ENCODE measurements around the gene MUC13. TPM values are rescaled to one million over a fixed set of nuclear protein-coding genes. Genes with fewer than 3 reads are reported as not detected.
A peak's percentile ranks its signal among the peaks of the same experiment; 100 is the strongest.

MUC13 gene
- total and polyA plus RNA-seq, 4 experiments from 2014 or later, result not detected

DNA sequence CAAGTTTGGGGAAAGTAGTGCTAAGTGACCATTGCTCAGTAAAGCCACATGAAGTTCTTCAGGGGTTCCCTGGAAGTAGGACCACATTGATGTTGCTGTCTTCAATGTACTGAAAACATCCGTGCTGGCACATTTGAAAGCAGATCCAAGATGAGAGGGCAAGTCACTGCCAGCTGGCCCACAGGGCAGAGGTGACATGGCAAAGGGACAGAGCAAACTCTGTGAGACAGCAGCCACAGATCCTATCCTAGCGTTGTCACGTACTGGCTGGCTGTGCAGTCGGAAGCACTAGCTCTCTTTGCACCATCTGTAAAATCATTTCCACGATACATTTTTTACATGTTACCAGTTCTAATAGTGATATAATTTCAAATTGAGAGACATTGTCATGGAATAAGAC lies 13.8 kb downstream of the MUC13 start:
- ChIA-PET CTCF (ENCODE audit: partially characterized antibody) (interaction anchor here (1.0 to 2.1 kb wide), 3 partner anchors 10 to 23 kb away, joined by 4 to 8 read pairs (median 6); no protein-coding TSS in a partner anchor), POLR2A (ENCODE audit: partially characterized antibody) (no interaction called here)
- H3K4me3 ChIP-seq (ENCODE audit: low read length in 2 of 2), result no peak overlapping the region
- H3K27ac Mint-ChIP-seq, result no peak overlapping the region
- DNase-seq, result no peak
- no peaks in the 10 kb centered on the region for H3K36me3 ChIP-seq (ENCODE audit: insufficient read depth, low read length)
- no peaks in the 10 kb centered on the region for H3K36me3 Mint-ChIP-seq
- H3K4me1 Mint-ChIP-seq, result no peaks in the 10 kb centered on the region
- no peaks in the 10 kb centered on the region for H3K4me1 ChIP-seq (ENCODE audit: insufficient read depth, low read length)
- H3K27ac ChIP-seq (ENCODE audit: low read depth, low read length), result no peak overlapping the region
- H3K27me3 ChIP-seq (ENCODE audit: insufficient read depth, low read length), result no peaks in the 10 kb centered on the region
- peaks cover 0 to 2% (median 0%) of the 10 kb centered on the region in 8 donors for H3K9me3 Mint-ChIP-seq
- no peak overlapping the region for H3K4me3 Mint-ChIP-seq
- intact Hi-C loops (cut with micrococcal nuclease), result no loop called here
- H3K27me3 Mint-ChIP-seq, result peaks cover 5 to 10% of the 10 kb centered on the region in 2 donors
- H3K9me3 ChIP-seq (ENCODE audit: control insufficient read depth in 1 of 2, low read length in 2 of 2), result no peaks in the 10 kb centered on the region

GRCh38 chr3:124919756-124920155 lies 14.8 kb downstream of the MUC13 start:
- Mint-ChIP-seq H3K36me3 (no peaks in the 10 kb centered on the region), H3K27ac (no peak overlapping the region), H3K4me1 (no peaks in the 10 kb centered on the region), H3K4me3 (no peak overlapping the region), H3K27me3 (peaks cover 9 to 10% of the 10 kb centered on the region in 2 donors), H3K9me3 (peaks cover 0 to 2% (median 0%) of the 10 kb centered on the region in 8 donors)
- ChIA-PET POLR2A (ENCODE audit: partially characterized antibody) (no interaction called here), CTCF (ENCODE audit: partially characterized antibody) (interaction anchor here (2.1 kb wide), 1 partner anchor 18 kb away, joined by 8 read pairs; no protein-coding TSS in a partner anchor)
- H3K36me3 ChIP-seq (ENCODE audit: insufficient read depth, low read length), result no peaks in the 10 kb centered on the region
- no peak overlapping the region for H3K4me3 ChIP-seq (ENCODE audit: low read length in 2 of 2)
- H3K27ac ChIP-seq (ENCODE audit: low read depth, low read length), result no peak overlapping the region
- H3K27me3 ChIP-seq (ENCODE audit: insufficient read depth, low read length), result no peaks in the 10 kb centered on the region
- intact Hi-C loops (cut with micrococcal nuclease), result no loop called here
- H3K9me3 ChIP-seq (ENCODE audit: control insufficient read depth in 1 of 2, low read length in 2 of 2), result no peaks in the 10 kb centered on the region
- no peak for DNase-seq
- H3K4me1 ChIP-seq (ENCODE audit: insufficient read depth, low read length), result no peaks in the 10 kb centered on the region

DNA sequence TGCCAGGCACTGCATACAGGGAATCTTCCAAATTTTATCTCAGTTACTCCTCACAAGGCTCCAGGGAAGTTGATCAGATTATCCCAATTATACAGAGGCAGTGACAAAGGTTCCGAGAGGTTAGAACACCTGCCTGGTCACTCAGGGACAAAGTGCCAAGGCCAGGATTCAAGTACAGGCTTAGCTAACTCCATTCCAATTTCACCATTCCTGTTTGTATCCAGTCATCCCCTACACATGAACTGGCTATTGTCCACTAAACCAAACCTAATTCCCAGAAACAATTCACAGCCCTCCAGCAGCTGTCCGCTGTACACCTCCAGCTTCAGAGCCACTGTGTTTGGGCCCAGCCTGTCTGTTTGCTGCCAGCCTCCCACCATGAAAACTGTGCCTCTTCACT lies 16.0 kb downstream of the MUC13 start:
- no peaks in the 10 kb centered on the region for H3K4me1 Mint-ChIP-seq
- H3K4me3 Mint-ChIP-seq, result no peak overlapping the region
- intact Hi-C loops (cut with micrococcal nuclease), result no loop called here
- no peak overlapping the region for H3K27ac ChIP-seq (ENCODE audit: low read depth, low read length)
- no peaks in the 10 kb centered on the region for H3K4me1 ChIP-seq (ENCODE audit: insufficient read depth, low read length)
- POLR2A ChIA-PET (ENCODE audit: partially characterized antibody), result no interaction called here
- H3K27me3 Mint-ChIP-seq, result peaks cover 10% of the 10 kb centered on the region in 2 donors
- no peak overlapping the region for H3K4me3 ChIP-seq (ENCODE audit: low read length in 2 of 2)
- no peaks in the 10 kb centered on the region for H3K36me3 Mint-ChIP-seq
- CTCF ChIA-PET (ENCODE audit: partially characterized antibody), result no interaction called here
- no peaks in the 10 kb centered on the region for H3K27me3 ChIP-seq (ENCODE audit: insufficient read depth, low read length)
- H3K27ac Mint-ChIP-seq, result no peak overlapping the region
- H3K9me3 ChIP-seq (ENCODE audit: control insufficient read depth in 1 of 2, low read length in 2 of 2), result no peaks in the 10 kb centered on the region
- no peak for DNase-seq
- H3K9me3 Mint-ChIP-seq, result peaks cover 0 to 2% (median 0%) of the 10 kb centered on the region in 8 donors
- H3K36me3 ChIP-seq (ENCODE audit: insufficient read depth, low read length), result no peaks in the 10 kb centered on the region

DNA sequence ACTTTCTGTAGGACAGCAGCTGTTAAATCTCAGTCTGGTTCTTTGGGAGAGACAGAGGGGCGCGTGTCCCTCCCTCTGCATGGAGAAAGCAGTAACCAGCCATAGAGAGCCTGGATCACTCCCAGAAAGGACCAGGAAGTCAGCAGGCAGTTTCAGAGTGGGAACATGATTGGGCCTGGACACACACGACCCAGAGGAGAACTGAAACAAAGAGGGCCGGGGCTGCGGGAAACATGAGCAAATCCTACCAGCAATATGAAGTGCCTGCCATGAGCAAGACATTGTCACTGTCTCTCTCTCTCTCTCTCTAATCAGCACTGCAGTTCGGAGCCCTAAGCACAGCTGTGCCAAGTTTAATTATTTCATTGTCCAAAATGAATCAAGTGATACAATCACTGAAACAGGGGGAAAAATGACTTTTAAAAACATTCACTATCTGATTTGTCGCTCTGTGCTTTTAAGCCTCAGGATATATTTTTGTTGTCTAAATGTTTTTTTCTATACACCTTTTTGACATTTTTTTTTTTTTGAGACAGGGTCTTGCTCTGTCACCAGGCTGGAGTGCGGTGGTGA lies 17.6 kb downstream of the MUC13 start:
- Mint-ChIP-seq H3K4me1 (no peaks in the 10 kb centered on the region), H3K9me3 (peaks cover 0 to 2% (median 0%) of the 10 kb centered on the region in 8 donors), H3K27me3 (peaks cover 10 to 14% of the 10 kb centered on the region in 2 donors), H3K27ac (no peak overlapping the region), H3K36me3 (no peaks in the 10 kb centered on the region), H3K4me3 (no peak overlapping the region)
- Histone ChIP-seq H3K27ac (ENCODE audit: low read depth, low read length) (no peak overlapping the region), H3K4me3 (ENCODE audit: low read length in 2 of 2) (no peak overlapping the region), H3K4me1 (ENCODE audit: insufficient read depth, low read length) (no peaks in the 10 kb centered on the region), H3K36me3 (ENCODE audit: insufficient read depth, low read length) (no peaks in the 10 kb centered on the region), H3K27me3 (ENCODE audit: insufficient read depth, low read length) (no peaks in the 10 kb centered on the region), H3K9me3 (ENCODE audit: control insufficient read depth in 1 of 2, low read length in 2 of 2) (no peaks in the 10 kb centered on the region)
- POLR2A ChIA-PET (ENCODE audit: partially characterized antibody), result no interaction called here
- no peak for DNase-seq
- intact Hi-C loops (cut with micrococcal nuclease), result no loop called here
- CTCF ChIA-PET (ENCODE audit: partially characterized antibody), result interaction anchor here (0.8 kb wide), 1 partner anchor 10 kb away, joined by 3 read pairs; no protein-coding TSS in a partner anchor

DNA sequence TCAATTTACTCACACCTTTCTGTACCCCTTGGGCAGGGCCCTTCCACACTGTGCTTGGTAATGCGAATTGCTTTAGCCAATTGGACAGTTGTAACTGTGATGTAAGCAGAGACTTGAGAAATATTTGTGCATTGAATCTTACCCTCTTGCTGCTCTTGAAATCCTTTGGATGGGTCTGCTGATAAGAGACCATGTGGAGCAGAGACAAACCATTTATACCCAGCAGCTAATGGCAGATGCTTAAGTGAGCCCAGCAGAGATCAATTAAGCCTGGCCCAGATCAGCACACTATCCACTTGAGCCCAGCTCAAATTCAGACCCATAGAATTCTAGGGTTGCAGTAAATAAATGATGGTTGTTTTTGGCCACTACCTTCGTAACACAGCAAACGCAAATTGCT lies 19.3 kb downstream of the MUC13 start:
- no peak overlapping the region for H3K27ac Mint-ChIP-seq
- no peaks in the 10 kb centered on the region for H3K36me3 Mint-ChIP-seq
- ChIA-PET POLR2A (ENCODE audit: partially characterized antibody) (no interaction called here), CTCF (ENCODE audit: partially characterized antibody) (interaction anchor here (1.0 to 1.6 kb wide), 2 partner anchors 14 to 15 kb away, joined by 4 to 5 read pairs; no protein-coding TSS in a partner anchor)
- Histone ChIP-seq H3K27me3 (ENCODE audit: insufficient read depth, low read length) (no peaks in the 10 kb centered on the region), H3K4me1 (ENCODE audit: insufficient read depth, low read length) (no peaks in the 10 kb centered on the region), H3K36me3 (ENCODE audit: insufficient read depth, low read length) (no peaks in the 10 kb centered on the region), H3K9me3 (ENCODE audit: control insufficient read depth in 1 of 2, low read length in 2 of 2) (no peaks in the 10 kb centered on the region), H3K4me3 (ENCODE audit: low read length in 2 of 2) (no peak overlapping the region), H3K27ac (ENCODE audit: low read depth, low read length) (no peak overlapping the region)
- DNase-seq, result no peak
- intact Hi-C loops (cut with micrococcal nuclease), result no loop called here
- no peak overlapping the region for H3K4me3 Mint-ChIP-seq
- peaks cover 12% of the 10 kb centered on the region in 2 donors for H3K27me3 Mint-ChIP-seq
- H3K4me1 Mint-ChIP-seq, result no peaks in the 10 kb centered on the region
- peaks cover 0 to 2% (median 0%) of the 10 kb centered on the region in 8 donors for H3K9me3 Mint-ChIP-seq

DNA sequence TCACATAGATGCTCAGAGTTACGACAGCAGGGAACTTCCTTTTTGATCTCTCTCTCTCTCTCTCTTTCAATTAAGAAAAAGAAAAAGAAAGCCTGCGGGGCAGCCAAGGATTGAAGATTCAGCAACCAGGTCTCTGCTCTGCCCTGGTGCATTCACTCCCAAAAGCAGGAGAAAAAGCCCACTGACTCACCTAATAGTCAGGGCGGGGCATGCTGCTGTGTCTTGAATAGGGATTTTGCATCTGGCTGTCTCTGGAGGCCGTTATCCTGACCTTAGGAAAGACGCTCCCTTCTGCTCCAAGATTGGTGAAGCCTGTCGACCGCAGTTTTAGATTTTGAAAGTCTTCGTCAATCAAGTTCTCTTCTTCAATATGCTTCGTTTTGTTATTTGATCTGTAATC lies 26.6 kb downstream of the MUC13 start:
- POLR2A ChIA-PET (ENCODE audit: partially characterized antibody), result no interaction called here
- Mint-ChIP-seq H3K4me3 (no peak overlapping the region), H3K4me1 (no peaks in the 10 kb centered on the region), H3K27ac (no peak overlapping the region), H3K9me3 (no peaks in the 10 kb centered on the region), H3K36me3 (no peaks in the 10 kb centered on the region), H3K27me3 (peaks cover 7 to 11% of the 10 kb centered on the region in 2 donors)
- Histone ChIP-seq H3K4me3 (ENCODE audit: low read length in 2 of 2) (no peak overlapping the region), H3K4me1 (ENCODE audit: insufficient read depth, low read length) (no peaks in the 10 kb centered on the region), H3K36me3 (ENCODE audit: insufficient read depth, low read length) (no peaks in the 10 kb centered on the region), H3K27me3 (ENCODE audit: insufficient read depth, low read length) (no peaks in the 10 kb centered on the region), H3K27ac (ENCODE audit: low read depth, low read length) (no peak overlapping the region), H3K9me3 (ENCODE audit: control insufficient read depth in 1 of 2, low read length in 2 of 2) (no peaks in the 10 kb centered on the region)
- no peak for DNase-seq
- intact Hi-C loops (cut with micrococcal nuclease), result no loop called here
- CTCF ChIA-PET (ENCODE audit: partially characterized antibody), result no interaction called here

DNA sequence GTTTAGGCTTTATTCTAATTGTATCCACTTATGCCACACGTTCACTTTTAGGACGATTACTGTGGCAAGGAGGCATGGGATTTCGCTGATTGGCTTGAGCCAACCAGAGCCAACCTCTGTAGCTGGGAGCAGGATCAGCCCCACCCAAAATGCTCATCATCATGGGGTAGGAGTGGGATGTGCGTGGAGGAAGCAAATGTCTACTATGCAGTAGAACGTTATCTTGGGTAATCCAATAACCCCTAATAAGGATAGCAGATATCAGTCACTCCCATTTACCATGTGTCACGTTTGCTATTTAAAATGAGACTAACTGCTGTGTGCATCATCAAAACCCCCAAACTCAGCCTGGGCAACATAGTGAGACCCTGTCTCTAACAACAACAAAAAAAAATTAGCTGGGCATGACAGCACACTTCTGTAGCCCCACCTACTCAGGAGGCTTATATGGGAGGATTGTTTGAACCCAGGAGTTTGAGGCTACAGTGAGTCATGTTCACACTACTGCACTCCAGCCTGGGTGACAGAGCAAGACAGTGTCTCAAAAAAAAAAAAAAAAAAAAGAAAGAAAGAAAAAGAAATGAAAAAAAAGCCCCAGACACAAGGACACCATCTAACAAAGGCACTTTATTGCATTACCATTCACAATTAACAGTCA lies 29.6 kb downstream of the MUC13 start:
- no peaks in the 10 kb centered on the region for H3K9me3 Mint-ChIP-seq
- H3K36me3 Mint-ChIP-seq, result no peaks in the 10 kb centered on the region
- H3K27me3 Mint-ChIP-seq, result peaks cover 7 to 13% of the 10 kb centered on the region in 2 donors
- intact Hi-C loops (cut with micrococcal nuclease), result loop anchor here (5.0 kb wide), 1 partner anchor 338 kb away; no protein-coding TSS in a partner anchor
- H3K4me1 ChIP-seq (ENCODE audit: insufficient read depth, low read length), result no peaks in the 10 kb centered on the region
- peak overlapping the region in 1 of 7 donors; percentile 41 for H3K27ac Mint-ChIP-seq
- no peak for DNase-seq
- H3K4me1 Mint-ChIP-seq, result peaks cover 4 to 12% (median 4%) of the 10 kb centered on the region in 4 donors
- H3K27me3 ChIP-seq (ENCODE audit: insufficient read depth, low read length), result peaks cover 4% of the 10 kb centered on the region
- no peaks in the 10 kb centered on the region for H3K9me3 ChIP-seq (ENCODE audit: control insufficient read depth in 1 of 2, low read length in 2 of 2)
- H3K4me3 ChIP-seq (ENCODE audit: low read length in 2 of 2), result no peak overlapping the region
- CTCF ChIA-PET (ENCODE audit: partially characterized antibody), result interaction anchor here (0.7 to 7.2 kb wide), 3 partner anchors 118 to 538 kb away, joined by 4 to 291 read pairs (median 4); no protein-coding TSS in a partner anchor
- no peak overlapping the region for H3K4me3 Mint-ChIP-seq
- H3K36me3 ChIP-seq (ENCODE audit: insufficient read depth, low read length), result no peaks in the 10 kb centered on the region
- POLR2A ChIA-PET (ENCODE audit: partially characterized antibody), result no interaction called here
- no peak overlapping the region for H3K27ac ChIP-seq (ENCODE audit: low read depth, low read length)
